Right renal cortex interstitium (tissue), 3 donors: ENCODE measurements around the gene TMEM169. TPM values are rescaled to one million over a fixed set of nuclear protein-coding genes. Genes with fewer than 3 reads are reported as not detected.
"Not testable (repeated sequence)": the region's sequence is repeated elsewhere in the genome, so short reads cannot be mapped to it uniquely, and the experiment has no call there.

ENCODE experiments used
- DNase-seq, 3 donors: peaks; one replicate each; pipeline ENCODE4 v3.0.0-alpha.2; 2013; ENCODE audit warnings: low read depth in 3 of 3, low spot score in 2 of 3
- polyA plus RNA-seq, 3 donors: library from polyadenylated mRNA; unstranded; fragments of 120-200 nt; gene quantifications; one replicate each; pipeline ENCODE4 v1.2.1, GENCODE V29; 2013; ENCODE audit not compliant: insufficient read length in 3 of 3

The TMEM169 gene
- polyA plus RNA-seq, 3 donors = 13.4 to 15.8 (median 14.1) TPM

DNA sequence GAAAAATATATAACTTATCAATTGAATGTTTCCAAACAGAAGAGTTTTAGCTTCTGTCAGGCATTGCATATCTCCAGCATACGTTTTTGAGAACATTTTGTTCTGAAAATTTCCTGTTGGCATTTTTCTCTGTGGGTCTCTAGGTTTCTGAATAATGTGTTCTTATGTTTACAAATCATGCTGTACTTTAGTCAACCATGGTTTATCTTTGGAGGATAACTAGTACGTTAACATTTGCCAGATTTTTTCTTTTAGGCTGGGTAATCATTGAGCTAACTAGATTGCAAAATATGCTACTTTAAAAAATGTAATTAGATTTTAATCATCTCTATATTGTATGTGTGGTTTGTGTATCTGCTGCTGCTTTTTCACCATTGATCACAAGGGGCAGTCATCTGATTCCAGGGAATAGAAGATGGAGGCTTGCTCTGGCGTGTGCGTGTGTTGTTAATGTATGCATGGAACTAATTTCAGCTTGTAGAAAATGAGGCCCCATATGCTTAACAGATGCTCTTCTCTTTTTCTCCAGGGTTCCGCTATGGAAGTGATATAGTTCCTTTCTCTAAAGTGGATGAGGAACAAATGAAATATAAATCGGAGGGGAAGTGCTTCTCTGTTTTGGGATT is 48.7 kb downstream of the TMEM169 start:
- DNase-seq = no peak

DNA sequence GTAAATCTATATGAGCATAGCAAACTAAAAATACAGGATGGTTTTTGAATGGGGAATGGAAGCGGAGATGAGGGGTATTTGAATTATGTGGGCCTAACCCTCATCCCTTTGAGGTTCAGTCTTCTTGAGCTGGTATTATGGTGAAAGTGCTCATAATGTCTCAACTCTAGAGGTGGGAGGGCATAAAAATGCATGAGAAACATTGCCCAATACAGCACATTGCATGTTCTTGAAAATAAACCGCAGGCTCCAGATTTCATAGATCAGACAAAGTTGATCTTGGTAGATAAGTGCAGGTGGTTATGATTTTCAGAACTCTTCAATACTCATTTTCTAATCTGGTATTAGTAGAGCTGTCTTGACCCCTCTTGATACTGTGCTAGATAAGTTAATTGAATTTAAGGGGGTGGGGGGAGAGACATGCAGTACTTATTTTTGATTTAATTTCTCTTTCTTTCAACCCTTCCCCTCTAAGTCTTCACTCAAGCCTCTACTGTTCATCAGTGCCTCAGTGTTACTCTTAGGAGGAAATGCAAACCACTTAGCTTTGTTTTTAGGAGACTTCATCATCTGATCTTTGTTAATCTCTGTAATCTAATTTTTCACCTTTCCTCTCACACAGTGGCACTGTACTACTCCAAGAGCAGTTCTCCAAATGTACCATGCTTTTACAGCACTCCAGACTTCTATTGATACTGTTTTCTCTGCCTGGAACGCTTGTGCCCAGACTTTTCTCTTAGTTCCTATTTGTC is 49.6 kb downstream of the TMEM169 start:
- DNase-seq = no peak

DNA sequence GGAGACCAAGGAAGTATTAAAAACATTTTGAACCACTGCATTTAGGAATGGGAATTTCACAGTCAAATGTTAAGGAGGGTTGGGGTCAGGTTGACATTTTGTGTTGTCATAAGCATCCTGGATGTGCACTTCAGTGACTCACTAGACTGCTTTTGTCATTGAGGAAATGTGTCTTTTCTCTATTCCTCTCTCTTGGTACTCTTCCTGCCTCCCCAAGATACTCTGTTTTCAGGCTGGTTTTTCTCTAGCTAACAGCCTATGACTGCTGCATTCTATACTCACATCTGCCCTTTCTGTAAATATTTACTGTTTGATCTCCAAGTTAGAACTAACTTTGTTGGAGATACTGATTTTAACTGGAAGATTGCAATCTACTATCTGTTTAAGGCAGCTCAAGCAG is 50.9 kb downstream of the TMEM169 start:
- no peak for DNase-seq

DNA sequence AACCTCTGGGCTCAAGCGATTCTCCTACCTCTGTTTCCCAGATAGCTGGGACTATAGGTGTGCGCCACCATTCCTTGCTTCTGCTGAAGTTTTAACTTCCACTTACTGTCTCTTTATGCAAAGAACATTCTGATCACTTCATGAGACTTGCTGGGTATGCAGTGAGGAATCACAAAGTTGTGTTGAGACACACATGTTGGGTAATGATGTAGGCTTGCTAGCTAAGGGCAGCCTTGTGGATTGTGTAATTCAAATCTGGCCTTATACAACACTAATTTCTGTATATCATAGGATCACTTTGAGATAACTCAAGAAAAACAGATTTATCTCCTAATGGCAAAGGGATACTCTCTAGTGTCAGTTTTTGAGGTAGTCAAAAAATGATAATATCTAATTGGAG is 51.7 kb downstream of the TMEM169 start:
- no peak for DNase-seq

DNA sequence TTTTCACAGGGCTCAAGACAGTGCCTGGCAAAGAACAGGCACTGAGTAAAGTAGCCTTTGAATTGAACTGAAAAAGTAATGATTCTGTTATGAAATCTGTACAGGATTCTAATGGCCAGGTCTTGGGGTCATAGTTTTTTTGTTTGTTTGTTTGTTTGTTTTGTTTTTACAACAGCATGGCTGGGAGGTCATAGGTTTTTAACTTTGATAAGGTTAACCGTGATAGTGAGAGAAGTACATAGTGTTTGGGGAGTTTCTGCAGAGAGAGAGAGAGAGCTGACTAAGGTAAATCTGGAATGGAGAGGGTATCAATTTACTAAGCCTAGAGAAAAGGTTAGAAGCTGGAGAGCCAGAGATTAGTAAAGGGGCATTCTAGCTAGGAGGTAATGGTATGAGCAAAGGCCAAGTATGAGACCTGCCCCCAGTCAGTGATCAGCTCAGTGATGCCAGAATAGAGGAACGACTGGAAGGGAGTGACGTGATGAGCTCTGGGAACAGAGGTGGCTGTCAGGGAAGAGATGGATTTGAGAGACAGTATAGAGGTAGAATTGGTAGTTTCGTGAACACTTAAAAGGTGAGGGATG is 53.3 kb downstream of the TMEM169 start:
- no peak for DNase-seq

DNA sequence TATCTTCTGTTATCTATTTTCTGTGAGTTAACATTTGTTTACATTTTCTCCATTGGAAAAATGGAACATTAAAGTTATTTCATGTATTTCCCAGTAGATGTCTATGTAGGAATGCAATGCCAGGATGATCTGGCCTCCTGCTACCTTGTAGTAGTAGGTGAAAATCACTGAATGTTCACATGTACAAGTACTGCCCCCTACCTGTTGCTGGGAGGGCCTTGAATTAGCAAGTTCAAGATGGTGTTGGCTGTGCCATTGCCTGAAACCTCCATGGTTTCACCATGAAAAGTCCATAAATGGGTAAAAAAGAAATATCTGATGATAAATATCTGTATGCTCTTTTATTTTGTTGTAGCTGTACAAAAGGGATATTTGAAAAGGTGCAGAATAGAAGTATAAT is 58.2 kb downstream of the TMEM169 start:
- DNase-seq = no peak

DNA sequence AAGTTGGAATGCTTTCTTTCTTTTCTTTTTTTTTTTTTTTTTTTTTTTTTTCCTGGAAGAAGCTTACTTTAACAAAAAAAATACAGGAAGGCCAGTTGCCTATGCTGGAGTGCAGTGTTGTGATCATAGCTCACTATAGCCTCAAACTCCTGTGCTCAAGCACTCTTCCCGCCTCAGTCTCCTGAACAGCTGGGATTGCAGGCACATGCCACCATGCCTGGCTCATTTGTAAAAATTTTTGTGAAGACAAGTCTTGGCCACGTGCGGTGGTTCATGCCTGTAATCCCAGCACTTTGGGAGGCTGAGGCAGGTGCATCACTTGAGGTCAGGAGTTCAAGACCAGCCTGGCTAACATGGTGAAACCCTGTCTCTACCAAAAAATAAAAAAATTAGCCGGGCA is 59.8 kb downstream of the TMEM169 start:
- DNase-seq = not testable (repeated sequence)

DNA sequence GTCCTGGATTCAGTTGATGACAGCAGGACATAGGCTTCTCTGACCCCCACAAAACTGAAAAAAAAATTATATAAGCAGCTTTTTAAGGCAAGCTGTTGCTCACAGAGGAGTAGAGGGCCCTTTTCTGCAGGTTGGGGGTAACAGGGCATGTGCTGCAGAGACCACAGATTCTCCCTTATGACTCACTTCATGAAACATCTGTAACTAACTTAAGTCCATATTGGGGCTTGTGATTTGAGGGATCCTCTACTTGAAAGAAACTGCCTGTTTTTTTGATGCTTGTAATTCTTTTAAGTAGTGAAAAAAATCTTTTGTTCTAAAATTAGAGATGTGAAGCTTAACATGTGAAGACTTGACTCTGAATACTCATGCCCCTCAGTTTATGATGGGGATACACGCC is 60.8 kb downstream of the TMEM169 start:
- DNase-seq = no peak

DNA sequence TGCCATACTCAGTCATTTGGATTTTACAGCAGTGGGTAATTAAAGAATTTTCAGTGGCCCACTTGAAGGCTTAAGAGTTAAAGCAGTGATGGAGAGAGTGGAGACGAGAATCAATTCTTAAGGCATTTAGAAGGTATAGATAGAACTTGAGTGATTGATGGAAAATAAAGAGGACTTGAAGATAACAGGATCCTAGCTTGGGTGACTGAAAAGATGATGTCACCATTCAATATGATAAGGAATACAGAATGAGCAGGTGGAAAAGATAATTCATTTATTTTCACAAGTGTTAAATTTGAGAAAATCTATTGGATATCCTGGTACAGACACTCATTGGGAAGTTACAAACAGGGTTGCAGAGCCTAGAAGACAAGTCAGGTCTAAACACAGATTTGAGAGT is 62.7 kb downstream of the TMEM169 start:
- no peak for DNase-seq

DNA sequence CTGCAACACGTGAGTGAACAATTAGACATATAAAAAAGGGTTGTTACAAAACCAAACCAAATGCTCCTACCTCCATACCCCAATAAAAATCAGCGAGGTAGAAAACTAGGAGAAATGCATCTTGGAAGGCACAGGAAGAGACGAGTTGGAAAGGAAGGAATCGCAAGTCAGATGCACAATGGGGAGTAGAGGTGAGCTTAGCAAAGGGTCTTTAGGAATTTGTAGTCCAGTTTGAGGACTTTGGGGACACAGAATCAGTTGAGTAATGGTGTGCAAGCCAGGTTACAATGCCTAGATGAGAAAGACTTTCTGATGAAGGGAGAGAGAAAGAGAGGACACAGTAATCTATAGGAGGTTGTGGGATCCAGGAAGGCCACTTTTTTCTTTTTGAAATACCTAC is 63.1 kb downstream of the TMEM169 start:
- DNase-seq = no peak

DNA sequence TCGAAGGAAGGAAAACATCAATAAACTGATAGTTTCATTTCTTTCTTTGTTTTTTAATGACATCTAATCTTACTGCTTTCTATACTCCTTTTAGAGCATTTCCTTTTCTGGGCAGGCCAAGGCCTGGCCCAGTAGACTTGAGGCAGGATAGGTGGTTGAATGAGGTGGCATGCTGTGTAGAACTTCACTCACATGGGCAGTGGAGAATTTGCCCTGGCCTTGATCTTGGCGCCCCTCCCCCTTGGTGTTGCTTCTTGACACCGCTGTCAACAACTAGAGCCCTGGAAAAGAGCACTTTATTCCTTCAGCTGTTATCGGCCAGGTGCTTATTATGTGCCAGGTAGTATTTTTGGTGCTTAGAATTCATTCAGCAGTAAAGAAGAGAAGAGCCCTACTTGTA is 64.9 kb downstream of the TMEM169 start:
- DNase-seq = no peak

DNA sequence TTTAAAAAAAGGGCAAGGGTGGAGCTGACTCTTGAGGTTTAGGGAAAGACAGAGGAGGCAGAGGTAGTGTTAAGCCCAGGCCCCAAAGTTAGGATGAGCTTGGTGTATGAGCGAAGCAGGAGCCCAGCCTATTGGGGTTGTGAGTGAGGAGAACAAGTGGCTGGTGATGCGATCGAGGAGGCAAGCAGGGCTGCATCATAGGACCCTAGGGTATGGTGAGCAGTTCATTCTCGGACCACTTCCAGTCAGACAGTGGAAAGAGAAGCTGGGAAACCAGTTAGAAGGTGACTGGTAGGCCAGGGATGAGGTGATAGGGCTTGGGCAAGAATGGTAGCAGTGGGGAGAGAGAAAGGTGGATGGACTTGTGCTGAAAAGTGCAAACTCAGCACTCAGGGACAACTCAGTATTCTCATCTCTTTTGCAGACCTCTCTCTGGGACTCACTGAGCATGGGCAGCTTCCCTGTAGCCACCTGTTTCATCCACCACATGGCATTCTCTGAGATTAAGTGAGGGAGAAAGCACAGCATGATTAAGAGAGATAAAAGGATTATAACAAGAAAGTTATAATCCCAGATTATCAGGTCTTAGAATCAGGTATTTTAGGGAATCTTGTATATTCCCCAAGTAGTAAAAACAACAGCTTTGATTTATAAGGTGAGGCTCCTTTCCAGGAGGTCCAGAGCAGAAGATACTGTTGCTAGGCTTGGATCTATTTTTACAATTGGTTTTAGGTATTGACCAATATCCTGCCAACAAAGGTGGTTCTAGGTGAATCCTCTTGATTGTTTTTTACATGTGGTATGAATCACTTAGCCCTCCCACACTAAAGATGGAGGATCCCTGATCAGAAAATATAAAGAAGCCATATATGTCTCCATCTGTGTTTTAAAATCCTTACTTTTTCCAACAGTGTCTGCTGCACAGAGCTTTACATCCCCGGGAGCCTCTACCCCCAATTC is 65.7 kb downstream of the TMEM169 start:
- no peak for DNase-seq

DNA sequence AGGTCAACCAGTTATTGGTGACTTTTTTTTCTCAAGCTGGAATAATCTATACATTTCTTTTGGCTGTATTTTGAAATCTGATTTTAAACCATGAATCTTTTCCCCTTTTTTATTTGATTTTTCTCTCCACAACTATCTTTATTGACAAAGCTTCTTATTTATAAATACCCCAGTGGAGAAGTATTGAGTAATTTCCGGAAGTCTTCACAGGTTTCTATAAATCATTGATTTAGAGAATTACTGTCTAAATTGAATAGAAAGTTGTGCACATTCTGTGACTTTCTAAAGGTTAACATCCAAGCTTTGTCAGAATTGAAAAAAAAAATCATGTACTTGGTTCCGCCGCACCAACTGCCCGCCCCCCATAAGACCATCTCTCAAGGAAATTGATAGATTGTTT is 67.3 kb downstream of the TMEM169 start:
- DNase-seq = no peak

DNA sequence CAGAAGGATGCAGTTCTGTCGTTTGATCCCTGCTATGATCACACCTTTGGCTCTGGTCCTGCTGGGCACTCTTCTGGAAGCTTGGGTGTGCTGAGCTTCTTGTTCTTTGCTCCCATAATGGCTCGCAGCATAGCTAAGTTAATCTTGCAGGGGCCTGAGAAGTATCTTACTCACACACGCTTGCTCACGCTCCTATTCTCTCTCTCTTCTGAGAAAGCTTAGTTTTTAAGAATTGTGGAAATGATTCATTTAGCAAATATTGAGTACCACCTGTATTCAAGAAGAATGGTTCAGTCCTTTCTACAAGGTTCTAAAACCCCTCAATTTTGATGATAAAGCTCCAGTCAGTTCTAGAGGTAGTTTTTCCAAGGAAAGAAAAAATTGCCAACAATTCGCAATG is 68.0 kb downstream of the TMEM169 start:
- DNase-seq = no peak

DNA sequence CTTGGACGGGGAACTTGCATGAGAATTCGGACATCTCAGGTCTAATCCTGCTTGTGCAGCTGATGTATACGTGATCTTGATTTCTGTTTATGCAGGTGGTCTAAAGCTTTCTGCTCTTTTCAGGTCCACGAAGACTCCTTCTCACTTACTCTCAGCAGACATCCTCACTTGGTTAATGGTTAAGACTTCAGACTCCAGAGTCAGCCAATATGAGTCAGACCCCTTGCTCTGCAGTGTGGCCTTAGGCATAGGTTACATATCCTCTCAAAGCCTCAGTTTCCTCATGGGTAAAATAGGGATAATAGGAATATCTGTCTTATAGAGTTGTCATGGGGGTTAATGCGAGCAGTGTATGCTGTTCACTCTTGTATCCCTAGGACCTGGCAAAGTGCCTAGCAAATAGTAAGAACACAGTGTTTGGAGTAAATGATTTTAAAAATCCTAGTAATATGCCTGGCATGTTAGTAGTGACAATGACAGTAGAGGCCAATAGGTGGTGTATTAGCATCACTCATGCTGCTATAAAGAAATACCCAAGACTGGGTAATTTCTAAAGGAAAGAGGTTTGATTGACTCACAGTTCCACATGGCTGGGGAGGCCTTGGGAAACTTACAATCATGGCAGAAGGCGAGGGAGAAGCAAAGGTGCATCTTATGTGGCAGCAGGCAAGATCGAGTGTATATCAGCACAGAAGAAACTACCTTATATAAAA is 69.8 kb downstream of the TMEM169 start:
- DNase-seq = no peak

Other genes with a start within 250 kb of the TMEM169 start
- gene MREG, start 68.4 kb upstream of the TMEM169 start, polyA plus RNA-seq = 10 to 100 TPM; 16.0 to 20.1 (median 19.6) TPM
- 10 to 100 TPM; 44.3 to 52.3 (median 45.6) TPM for gene PECR, start 110 bp upstream of the TMEM169 start, polyA plus RNA-seq
- gene XRCC5, start 27.4 kb downstream of the TMEM169 start, polyA plus RNA-seq = 100 to 1,000 TPM; 364 to 420 (median 409) TPM